Transverse colon (tissue), 4 donors: ENCODE data around the gene ELP4.

Experiments
- EP300 ChIP-seq: sonication (generic); formaldehyde crosslinking; IDR thresholded peaks from one replicate; pipeline ENCODE4 v1.6.1; 2017; ENCODE audit warnings: antibody characterized with exemption, low read depth
- POLR2AphosphoS5 ChIP-seq, 3 donors: sonication (generic); formaldehyde crosslinking; IDR thresholded peaks; one replicate each; pipeline ENCODE4 v1.6.1; 2016; ENCODE audit warnings: antibody characterized with exemption in 3 of 3
- TF ChIP-seq, protein P1 (sequence below), 5 experiments: fragments of 200-600 bp in 3 of 5; fragments of 450-650 bp in 2 of 5; sonication (generic) in 3 of 5; IDR thresholded peaks; 1 replicate in 2 of 5; 2 replicates in 3 of 5; pipeline ENCODE4 v1.5.1; 2016 to 2017; ENCODE audit warnings: antibody characterized with exemption in 5 of 5, inconsistent platforms in 3 of 5, mild to moderate bottlenecking in 2 of 5, moderate library complexity in 1 of 5

DNA sequence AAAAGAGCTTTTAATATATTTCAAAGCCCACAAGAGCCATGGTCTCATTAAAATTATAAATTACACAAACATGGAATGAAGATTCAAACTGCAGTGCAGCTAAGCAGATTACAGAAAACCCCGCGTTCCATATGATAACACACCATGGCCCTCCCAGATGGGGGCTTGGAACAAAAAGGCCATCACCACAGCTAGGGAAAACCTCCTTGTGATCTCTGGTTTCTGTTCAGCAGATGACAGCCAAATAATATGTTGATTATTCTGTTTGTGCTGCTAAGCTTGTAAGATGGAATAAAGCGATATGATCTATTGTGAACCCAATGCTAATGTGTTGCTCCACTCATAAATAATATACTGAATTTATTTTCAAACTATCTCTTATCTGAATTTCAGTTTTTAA is 28.6 kb upstream of the ELP4 start:
- no peak for TF ChIP-seq POLR2AphosphoS5 (IDR thresholded peaks at IDR 0.05)
- TF ChIP-seq, protein P1, sequence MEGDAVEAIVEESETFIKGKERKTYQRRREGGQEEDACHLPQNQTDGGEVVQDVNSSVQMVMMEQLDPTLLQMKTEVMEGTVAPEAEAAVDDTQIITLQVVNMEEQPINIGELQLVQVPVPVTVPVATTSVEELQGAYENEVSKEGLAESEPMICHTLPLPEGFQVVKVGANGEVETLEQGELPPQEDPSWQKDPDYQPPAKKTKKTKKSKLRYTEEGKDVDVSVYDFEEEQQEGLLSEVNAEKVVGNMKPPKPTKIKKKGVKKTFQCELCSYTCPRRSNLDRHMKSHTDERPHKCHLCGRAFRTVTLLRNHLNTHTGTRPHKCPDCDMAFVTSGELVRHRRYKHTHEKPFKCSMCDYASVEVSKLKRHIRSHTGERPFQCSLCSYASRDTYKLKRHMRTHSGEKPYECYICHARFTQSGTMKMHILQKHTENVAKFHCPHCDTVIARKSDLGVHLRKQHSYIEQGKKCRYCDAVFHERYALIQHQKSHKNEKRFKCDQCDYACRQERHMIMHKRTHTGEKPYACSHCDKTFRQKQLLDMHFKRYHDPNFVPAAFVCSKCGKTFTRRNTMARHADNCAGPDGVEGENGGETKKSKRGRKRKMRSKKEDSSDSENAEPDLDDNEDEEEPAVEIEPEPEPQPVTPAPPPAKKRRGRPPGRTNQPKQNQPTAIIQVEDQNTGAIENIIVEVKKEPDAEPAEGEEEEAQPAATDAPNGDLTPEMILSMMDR (IDR thresholded peaks at IDR 0.05) = no peak
- TF ChIP-seq EP300 = no peak
